Skin epidermis (tissue), 12 donors: ENCODE results near the gene MT3.

Experiments
- H3K27ac ChIP-seq, 21 experiments: fragments of 200-600 bp; sonication (generic) in 11 of 21; one replicate each; pipeline ENCODE4 v1.5.0; 2020; ENCODE audit warnings: mild to moderate bottlenecking in 3 of 21, inconsistent platforms in 2 of 21, moderate library complexity in 2 of 21
- H3K4me3 ChIP-seq, 7 experiments: fragments of 200-600 bp; sonication (generic) in 2 of 7; one replicate each; pipeline ENCODE4 v1.5.0; 2020; ENCODE audit warnings: inconsistent platforms in 2 of 7, mild to moderate bottlenecking in 2 of 7, moderate library complexity in 1 of 7

Gene MT3

DNA sequence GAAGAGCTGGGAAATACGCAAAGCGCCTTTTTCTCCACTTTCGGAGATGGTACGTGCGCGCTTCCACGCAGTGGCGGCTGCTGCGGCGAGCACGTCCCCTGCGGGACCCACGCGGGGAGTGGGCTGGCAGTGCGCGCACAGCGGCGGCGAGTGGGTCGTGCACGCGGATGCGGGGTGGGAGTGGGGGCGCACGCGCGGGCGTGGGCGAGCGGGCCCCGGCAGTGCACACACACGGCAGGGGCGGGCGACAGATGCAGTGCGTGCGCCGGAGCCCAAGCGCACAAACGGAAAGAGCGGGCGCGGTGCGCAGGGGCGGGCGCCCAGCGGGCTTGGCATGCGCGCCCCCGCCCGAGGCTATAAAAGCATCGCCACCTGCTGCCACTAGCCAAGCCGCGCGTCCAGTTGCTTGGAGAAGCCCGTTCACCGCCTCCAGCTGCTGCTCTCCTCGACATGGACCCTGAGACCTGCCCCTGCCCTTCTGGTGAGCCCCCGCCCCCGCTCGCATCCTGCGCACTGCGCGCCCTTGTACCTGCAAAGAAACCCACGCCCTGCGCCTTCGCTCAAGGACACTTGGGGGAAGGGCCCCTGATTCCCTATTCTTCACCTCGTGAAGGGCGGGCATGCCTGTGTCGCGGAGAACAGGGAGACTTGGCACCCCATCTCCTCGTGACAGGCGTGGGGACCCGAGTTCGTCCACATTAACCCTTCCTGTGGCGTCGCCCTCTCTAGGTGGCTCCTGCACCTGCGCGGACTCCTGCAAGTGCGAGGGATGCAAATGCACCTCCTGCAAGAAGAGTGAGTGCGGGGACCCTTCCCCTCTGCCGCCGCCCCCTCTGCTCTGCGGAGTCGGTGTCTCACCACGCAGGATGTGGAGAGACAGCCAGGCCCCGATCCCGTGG, at the start of gene MT3:
TSS of gene MT3 (plus strand) at position 388 of the 899 bp plus-strand sequence. CDS start at position 451, 63 bp downstream.
- H3K4me3 ChIP-seq: peak within 1 kb of the TSS; percentile 2 to 40 (median 19)
- no peak within 1 kb of the TSS for H3K27ac ChIP-seq

DNA sequence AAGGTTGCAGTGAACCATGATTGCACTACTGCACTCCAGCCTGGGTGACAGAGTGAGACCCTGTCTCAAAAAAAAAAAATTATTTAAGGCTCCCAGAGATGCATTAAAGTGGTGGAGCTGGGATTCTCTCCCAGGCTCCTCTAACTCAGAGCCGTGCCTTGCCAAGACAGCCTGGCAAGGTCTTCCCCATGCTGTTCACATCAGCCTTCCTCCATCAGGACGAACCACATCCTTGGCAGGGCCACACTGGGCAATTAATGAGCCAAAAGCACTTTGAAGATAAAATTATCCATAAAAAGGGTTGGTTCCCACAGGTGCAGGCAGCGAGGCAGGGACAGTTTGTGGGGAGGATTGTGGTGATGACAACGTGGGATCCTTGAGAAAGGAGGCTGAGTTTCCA, 49.7 kb upstream of the MT3 start:
- Histone ChIP-seq H3K27ac (peak overlapping the region in 2 of 21 experiments; percentile 16 to 49), H3K4me3 (no peak overlapping the region)

GRCh38 chr16:56542039-56542438, 47.3 kb upstream of the MT3 start:
- Histone ChIP-seq H3K27ac (no peak overlapping the region), H3K4me3 (no peak overlapping the region)

DNA sequence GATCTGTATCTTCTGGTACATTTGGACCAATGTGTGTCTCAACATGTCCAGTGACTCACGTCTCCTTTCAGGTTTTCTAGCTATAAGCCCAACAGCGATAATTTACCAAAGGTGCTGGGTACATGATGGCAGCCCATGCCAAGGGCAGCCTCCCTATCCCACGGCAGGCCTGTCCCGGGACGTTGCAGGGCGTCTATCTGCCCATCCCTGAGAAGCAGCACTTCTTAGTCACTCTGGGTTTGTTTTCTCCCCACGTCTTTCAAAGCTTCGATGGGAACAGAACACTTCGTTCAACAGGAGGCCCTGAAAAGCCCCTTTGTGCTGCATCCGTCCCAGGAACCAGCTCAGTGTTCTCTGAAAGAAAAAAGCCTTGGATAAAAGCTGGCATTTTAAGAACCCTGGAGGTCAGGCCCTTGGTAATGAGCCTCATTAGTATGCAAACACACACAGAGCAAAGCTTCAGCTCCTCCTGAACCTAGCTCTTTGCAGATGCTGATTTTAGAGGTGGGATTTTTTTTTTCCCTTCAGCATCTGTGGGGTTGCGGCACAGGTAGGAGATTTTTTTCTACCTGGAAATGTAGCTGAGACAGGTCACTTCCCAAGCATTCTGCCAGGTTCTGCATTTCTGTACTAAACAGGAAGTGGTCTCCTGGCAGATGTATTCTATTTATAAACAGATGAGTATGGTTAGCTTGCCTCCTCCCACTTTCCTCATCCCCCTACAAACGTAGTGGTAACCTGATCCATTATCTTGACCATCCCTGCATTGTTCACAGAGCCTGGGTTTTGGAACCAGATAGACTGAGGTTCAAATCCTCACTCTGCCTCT, 42.0 kb upstream of the MT3 start:
- Histone ChIP-seq H3K4me3 (no peak overlapping the region), H3K27ac (peak overlapping the region in 12 of 21 experiments; percentile 4 to 79 (median 58))

DNA sequence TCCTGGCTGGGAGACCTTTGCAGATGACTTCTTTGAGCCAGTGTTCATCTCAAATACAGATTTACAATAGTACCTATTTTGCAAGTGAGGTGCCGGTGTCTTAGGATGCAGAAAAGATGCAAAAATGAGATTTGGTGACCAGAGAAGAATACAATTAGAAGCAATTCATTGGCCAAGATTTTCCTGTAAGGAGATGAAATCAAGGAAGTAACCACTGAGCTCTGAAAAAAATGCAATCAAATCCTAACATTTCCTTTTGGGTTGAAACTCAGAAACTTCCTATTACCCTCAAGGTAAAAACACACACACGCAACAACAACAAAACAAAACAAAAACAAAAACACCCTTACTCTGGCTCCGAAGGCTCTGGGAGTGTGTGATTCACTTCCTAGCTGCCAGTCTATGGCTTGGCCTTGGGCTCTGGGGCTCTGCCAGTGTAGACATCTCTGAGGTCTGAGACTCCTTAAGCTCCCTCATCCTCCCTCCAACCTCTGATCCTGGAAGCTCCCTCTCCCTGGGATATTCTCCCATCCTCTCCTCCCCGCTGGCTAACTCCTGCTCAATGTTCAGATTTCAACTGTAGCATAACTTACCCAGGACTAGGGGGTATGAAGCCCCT, 41.3 kb upstream of the MT3 start:
- Histone ChIP-seq H3K27ac (peak overlapping the region in 11 of 21 experiments; percentile 4 to 79 (median 65)), H3K4me3 (no peak overlapping the region)

GRCh38 chr16:56549161-56549560, 40.2 kb upstream of the MT3 start:
- H3K4me3 ChIP-seq: no peak overlapping the region

GRCh38 chr16:56549744-56550385, 39.5 kb upstream of the MT3 start:
- H3K27ac ChIP-seq: no peak overlapping the region
- no peak overlapping the region for H3K4me3 ChIP-seq

More at GRCh38 chr16:56549161-56549560, 40.2 kb upstream of the MT3 start:
- peak overlapping the region in 1 of 21 experiments; percentile 19 for H3K27ac ChIP-seq

GRCh38 chr16:56551796-56552738, 37.3 kb upstream of the MT3 start:
- peak overlapping the region in 1 of 21 experiments; percentile 34 for H3K27ac ChIP-seq
- H3K4me3 ChIP-seq: no peak overlapping the region

DNA sequence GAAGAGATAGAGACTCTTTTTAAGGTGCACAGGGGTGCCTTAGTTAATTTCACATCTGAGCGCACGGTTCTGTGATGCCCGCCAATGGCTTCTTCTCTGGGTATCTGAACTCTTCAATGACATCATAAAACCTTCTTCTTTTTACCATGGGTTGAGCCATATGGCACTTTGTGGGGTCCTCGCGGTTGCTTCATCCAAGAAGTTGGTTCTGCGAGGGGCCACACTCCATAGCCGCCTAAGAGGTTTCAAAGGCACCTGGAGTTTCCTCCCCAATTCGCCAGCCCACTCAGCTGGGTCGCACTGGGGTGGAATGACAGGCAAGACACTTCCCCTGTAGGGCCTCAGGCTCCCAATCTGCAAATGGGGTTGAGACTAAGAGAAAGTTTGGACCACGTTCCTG, 34.9 kb upstream of the MT3 start:
- Histone ChIP-seq H3K27ac (no peak overlapping the region), H3K4me3 (no peak overlapping the region)

- H3K4me3 ChIP-seq: no peak overlapping the region
Observed at GRCh38 chr16:56558024-56558747, 31.1 kb upstream of the MT3 start.

DNA sequence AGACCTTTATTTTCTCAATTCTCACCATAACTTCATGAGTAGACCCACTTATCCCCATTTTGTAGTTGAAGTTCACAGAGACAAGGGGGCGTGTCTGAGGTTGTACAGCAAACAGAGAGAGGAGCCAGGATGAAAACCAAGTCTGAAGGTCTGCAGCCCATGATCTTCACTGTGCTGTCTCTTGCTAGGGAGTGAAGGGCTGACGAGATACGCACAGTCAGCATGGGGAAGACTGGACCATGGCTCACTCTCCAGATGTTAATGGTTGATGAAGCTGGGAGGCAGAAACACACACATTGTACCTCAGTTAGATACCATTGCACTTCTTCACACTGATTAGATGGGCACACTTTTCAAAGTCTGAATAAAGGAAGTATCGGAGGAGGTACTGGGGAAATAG, 30.2 kb upstream of the MT3 start:
- no peak overlapping the region for H3K27ac ChIP-seq
- H3K4me3 ChIP-seq: no peak overlapping the region

More at GRCh38 chr16:56558024-56558747, 31.1 kb upstream of the MT3 start:
- no peak overlapping the region for H3K27ac ChIP-seq

DNA sequence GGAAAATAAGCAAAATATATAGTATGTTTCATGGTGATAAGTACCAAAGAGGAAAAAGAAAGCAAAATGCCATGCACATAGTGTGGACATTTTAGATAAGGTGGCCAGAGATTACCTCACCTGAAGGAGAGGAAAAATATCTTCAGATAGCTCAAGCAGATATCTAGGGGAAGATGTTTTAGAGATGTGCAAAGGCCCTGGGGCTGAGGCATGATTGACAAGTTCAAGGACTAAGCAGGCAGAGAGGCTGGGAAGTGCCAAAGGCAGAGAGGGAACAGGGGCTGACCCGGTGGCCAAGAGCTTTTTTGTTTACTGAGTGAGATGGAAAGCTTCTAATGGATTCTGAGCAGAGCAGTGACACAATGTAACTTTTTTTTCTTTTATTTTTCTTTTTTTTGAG, 28.9 kb upstream of the MT3 start:
- no peak overlapping the region for H3K4me3 ChIP-seq
- H3K27ac ChIP-seq: no peak overlapping the region

- Histone ChIP-seq H3K4me3 (no peak overlapping the region), H3K27ac (no peak overlapping the region)
Observed at GRCh38 chr16:56561126-56561525, 28.2 kb upstream of the MT3 start.

DNA sequence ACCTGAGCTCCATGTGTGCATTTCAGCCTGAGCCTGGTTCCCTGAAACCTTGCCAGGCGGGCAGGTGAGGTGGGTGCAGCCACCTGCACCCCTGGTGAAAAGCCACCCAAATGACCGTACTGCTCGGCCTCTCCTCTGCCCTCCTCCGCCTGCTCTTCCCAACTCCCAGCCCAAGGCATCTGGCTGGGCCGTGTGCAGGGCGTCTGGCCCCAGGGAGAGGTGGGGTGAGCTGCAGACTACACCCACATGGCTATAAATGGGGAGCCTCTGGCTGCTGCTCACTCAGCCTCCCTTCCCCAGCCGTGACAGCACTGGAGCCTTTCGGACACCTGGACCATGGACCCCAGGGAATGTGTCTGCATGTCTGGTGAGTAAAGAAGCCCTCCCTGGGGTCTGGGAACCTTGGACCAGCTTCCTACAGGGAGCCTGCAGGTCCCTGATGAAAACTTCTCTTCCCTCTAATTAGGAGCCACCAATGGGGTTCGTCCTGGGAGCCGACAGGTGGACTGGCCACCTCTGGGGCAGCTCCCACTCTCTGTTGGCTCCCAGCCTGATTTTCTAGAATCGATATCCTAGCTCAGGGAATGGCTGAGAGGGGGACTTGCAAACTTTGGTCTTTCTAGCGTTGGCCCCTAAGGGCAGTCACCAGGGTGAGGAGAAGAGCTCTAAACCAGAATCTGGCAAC, 24.4 kb upstream of the MT3 start, which contains the start of gene MT4:
TSS of gene MT4 (plus strand) at position 281 of the 685 bp plus-strand sequence. CDS start at position 337, 56 bp downstream.
- H3K27ac ChIP-seq: no peak within 1 kb of the TSS
- H3K4me3 ChIP-seq: no peak within 1 kb of the TSS

GRCh38 chr16:56569971-56570370, 19.4 kb upstream of the MT3 start:
- Histone ChIP-seq H3K4me3 (no peak overlapping the region), H3K27ac (no peak overlapping the region)

GRCh38 chr16:56571525-56571924, 17.8 kb upstream of the MT3 start:
- Histone ChIP-seq H3K4me3 (no peak overlapping the region), H3K27ac (no peak overlapping the region)

- no peak overlapping the region for H3K4me3 ChIP-seq
- H3K27ac ChIP-seq: no peak overlapping the region
Observed at GRCh38 chr16:56574625-56575024, 14.7 kb upstream of the MT3 start.
